ENCODE results near the gene CCS. TPM values are rescaled to one million over a fixed set of nuclear protein-coding genes. Genes with fewer than 3 reads are reported as not detected.

The CCS gene
- total RNA-seq, 2 donors from 2014 or later, result 29.0 to 31.0 TPM

Other genes starting within 250 kb of the CCS start
- gene BRMS1, start 248.1 kb upstream of the CCS start, total RNA-seq, result 10 to 100 TPM; 53.2 to 64.5 TPM
- 1 to 10 TPM; 3.5 to 5.4 TPM for gene B4GAT1, start 245.6 kb upstream of the CCS start, total RNA-seq
- gene SLC29A2, start 221.4 kb upstream of the CCS start, total RNA-seq, result 10 to 100 TPM in 1 of 2 donors, 1 to 10 TPM in 1; 2.4 to 13.6 TPM
- not detected for gene NPAS4, start 172.2 kb upstream of the CCS start, total RNA-seq
- 100 to 1,000 TPM in 1 of 2 donors, 10 to 100 TPM in 1; 58.7 to 112 TPM for gene MRPL11, start 154.3 kb upstream of the CCS start, total RNA-seq
- 1 to 10 TPM; 5.4 to 6.0 TPM for gene PELI3, start 126.3 kb upstream of the CCS start, total RNA-seq
- 100 to 1,000 TPM in 1 of 2 donors, 10 to 100 TPM in 1; 77.4 to 122 TPM for gene DPP3, start 112.8 kb upstream of the CCS start, total RNA-seq
- gene BBS1, start 82.5 kb upstream of the CCS start, total RNA-seq, result 10 to 100 TPM; 20.5 to 21.7 TPM
- gene ZDHHC24, start 47.1 kb upstream of the CCS start, total RNA-seq, result 10 to 100 TPM; 15.9 to 19.5 TPM
- under 1 TPM; 0.12 to 0.73 TPM for gene ACTN3, start 46.3 kb upstream of the CCS start, total RNA-seq
- 1 to 10 TPM; 2.7 to 3.8 TPM for gene CTSF, start 24.6 kb upstream of the CCS start, total RNA-seq
- gene CCDC87, start 122 bp upstream of the CCS start, total RNA-seq, result not detected
- gene RBM14, start 23.4 kb downstream of the CCS start, total RNA-seq, result 100 to 1,000 TPM; 122 to 201 TPM
- 100 to 1,000 TPM; 142 to 162 TPM for gene RBM4, start 45.5 kb downstream of the CCS start, total RNA-seq
- gene RBM4B, start 84.7 kb downstream of the CCS start, total RNA-seq, result 10 to 100 TPM; 14.8 to 16.7 TPM
- under 1 TPM in 1 of 2 donors, not detected in 1; 0.93 TPM for gene SPTBN2, start 136.0 kb downstream of the CCS start, total RNA-seq

All from natural killer cell treated with Interleukin-12 subunit alpha and Interleukin-12 subunit beta and Interleukin-15 and Interleukin-18, amount 100 ng/mL, for 72 hours (primary cell).